ENCODE measurements around the gene ADCY3. TPM values are rescaled to one million over a fixed set of nuclear protein-coding genes. Genes with fewer than 3 reads are reported as not detected.

ADCY3 gene
- total RNA-seq, 2 experiments from 2014 or later, result 28.1 to 31.4 TPM

DNA sequence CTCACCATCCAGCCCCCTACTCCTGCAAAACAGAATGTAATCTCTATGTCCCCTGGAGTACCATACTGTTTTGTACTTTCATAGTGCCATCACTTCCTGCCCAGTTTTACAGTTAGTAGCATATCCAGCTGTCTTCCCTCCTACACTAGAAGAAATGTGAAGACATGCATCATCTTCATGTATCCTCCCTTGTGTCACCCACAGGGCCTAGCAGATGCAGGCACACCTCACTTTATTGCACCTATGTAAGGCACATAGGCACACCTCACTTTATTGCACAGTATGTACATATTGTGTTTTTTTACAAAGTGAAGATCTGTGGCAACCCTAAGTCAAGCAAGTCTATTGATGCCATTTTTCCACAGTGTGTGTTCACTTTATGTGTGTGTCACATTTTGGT is 39.7 kb upstream of the ADCY3 start:
- Mint-ChIP-seq H3K27me3 (no peaks in the 10 kb centered on the region), H3K9me3 (peaks cover 5% of the 10 kb centered on the region), H3K27ac (no peak overlapping the region), H3K36me3 (ENCODE audit: low read depth) (peaks cover 97% of the 10 kb centered on the region), H3K4me3 (no peak overlapping the region), H3K4me1 (ENCODE audit: low read depth) (peaks cover 25% of the 10 kb centered on the region)
- TF ChIP-seq, protein P1, sequence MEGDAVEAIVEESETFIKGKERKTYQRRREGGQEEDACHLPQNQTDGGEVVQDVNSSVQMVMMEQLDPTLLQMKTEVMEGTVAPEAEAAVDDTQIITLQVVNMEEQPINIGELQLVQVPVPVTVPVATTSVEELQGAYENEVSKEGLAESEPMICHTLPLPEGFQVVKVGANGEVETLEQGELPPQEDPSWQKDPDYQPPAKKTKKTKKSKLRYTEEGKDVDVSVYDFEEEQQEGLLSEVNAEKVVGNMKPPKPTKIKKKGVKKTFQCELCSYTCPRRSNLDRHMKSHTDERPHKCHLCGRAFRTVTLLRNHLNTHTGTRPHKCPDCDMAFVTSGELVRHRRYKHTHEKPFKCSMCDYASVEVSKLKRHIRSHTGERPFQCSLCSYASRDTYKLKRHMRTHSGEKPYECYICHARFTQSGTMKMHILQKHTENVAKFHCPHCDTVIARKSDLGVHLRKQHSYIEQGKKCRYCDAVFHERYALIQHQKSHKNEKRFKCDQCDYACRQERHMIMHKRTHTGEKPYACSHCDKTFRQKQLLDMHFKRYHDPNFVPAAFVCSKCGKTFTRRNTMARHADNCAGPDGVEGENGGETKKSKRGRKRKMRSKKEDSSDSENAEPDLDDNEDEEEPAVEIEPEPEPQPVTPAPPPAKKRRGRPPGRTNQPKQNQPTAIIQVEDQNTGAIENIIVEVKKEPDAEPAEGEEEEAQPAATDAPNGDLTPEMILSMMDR (IDR thresholded peaks at IDR 0.05), result no peak
- DNase-seq, result no peak
- Histone ChIP-seq H3K4me3 (ENCODE audit: low read length) (no peak overlapping the region), H3K27me3 (ENCODE audit: control insufficient read depth in 1 of 2, insufficient read depth in 2 of 2, low read length in 2 of 2) (no peaks in the 10 kb centered on the region), H3K27ac (ENCODE audit: low read depth in 1 of 2, low read length in 2 of 2) (no peak overlapping the region), H3K9me3 (ENCODE audit: control insufficient read depth in 1 of 2, insufficient read depth in 1 of 2, low read length in 2 of 2) (peaks cover under 1 to 13% of the 10 kb centered on the region in 2 experiments), H3K36me3 (ENCODE audit: insufficient read depth, low read length) (peaks cover 84% of the 10 kb centered on the region), H3K4me1 (ENCODE audit: insufficient read depth, low read length) (no peaks in the 10 kb centered on the region)
- POLR2A ChIA-PET, result no interaction called here
- no peak for ATAC-seq (ENCODE audit: poor library complexity)
- intact Hi-C loops (cut with DNase I, micrococcal nuclease), result no loop called here
- CTCF ChIA-PET, result no interaction called here

DNA sequence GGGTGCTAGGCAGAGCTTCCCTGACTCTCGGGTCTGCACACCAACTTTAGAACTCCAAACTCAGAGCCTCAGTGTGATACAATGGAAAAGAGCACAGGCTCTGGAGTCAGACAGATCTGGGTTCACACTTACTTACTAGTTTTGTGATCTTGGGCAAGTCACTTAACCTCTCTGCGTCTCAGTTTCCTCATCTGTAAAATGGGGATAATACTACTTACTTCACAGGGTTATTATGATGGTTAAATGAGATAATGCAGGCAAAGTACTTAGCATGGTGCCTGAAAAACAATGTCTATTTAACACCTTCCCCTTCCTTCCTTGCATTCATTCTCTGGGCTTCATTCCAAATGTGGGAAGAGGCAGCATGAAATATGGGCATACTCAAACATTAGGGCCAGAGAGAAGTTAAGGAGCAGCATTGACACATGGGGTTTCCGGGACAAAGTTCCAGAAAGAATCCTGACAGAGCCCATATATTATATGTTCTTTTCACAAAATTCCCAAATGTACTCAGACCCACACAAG is 38.4 kb upstream of the ADCY3 start:
- H3K36me3 Mint-ChIP-seq (ENCODE audit: low read depth), result peaks cover 98% of the 10 kb centered on the region

DNA sequence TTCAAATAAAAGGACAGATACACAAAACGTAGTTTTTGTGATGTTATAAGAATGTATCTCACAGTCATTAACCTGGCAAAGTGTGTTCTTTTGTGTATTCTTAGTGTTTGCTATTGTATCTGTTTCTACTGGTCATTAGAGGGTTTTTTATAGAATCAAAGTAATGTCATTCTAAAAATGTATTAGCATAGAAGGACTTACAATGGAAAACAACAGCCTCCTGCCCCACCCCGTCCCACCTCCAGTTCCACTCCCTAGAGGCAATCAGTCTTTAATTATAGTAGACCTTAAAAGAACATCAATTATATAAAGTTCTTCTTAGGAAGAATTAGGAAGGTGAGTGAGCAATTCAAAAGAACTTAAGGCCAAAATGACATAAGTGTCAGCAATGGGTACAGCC is 37.9 kb upstream of the ADCY3 start:
- Mint-ChIP-seq H3K36me3 (ENCODE audit: low read depth) (peaks cover 98% of the 10 kb centered on the region), H3K9me3 (peaks cover 5% of the 10 kb centered on the region), H3K27ac (no peak overlapping the region), H3K4me3 (no peak overlapping the region), H3K27me3 (no peaks in the 10 kb centered on the region), H3K4me1 (ENCODE audit: low read depth) (peaks cover 17% of the 10 kb centered on the region)
- DNase-seq (no peak), ATAC-seq (ENCODE audit: poor library complexity) (no peak)
- Histone ChIP-seq H3K27ac (ENCODE audit: low read depth in 1 of 2, low read length in 2 of 2) (no peak overlapping the region), H3K4me1 (ENCODE audit: insufficient read depth, low read length) (no peaks in the 10 kb centered on the region), H3K27me3 (ENCODE audit: control insufficient read depth in 1 of 2, insufficient read depth in 2 of 2, low read length in 2 of 2) (no peaks in the 10 kb centered on the region), H3K4me3 (ENCODE audit: low read length) (no peak overlapping the region), H3K36me3 (ENCODE audit: insufficient read depth, low read length) (peaks cover 81% of the 10 kb centered on the region), H3K9me3 (ENCODE audit: control insufficient read depth in 1 of 2, insufficient read depth in 1 of 2, low read length in 2 of 2) (peaks cover 4 to 13% of the 10 kb centered on the region in 2 experiments)
- TF ChIP-seq, protein P1 (IDR thresholded peaks at IDR 0.05), result no peak
- ChIA-PET CTCF (no interaction called here), POLR2A (no interaction called here)
- intact Hi-C loops (cut with DNase I, micrococcal nuclease), result no loop called here

More for the DNA sequence above, 38.4 kb upstream of the ADCY3 start:
- no peaks in the 10 kb centered on the region for H3K4me1 ChIP-seq (ENCODE audit: insufficient read depth, low read length)
- TF ChIP-seq, protein P1 (IDR thresholded peaks at IDR 0.05), result no peak
- ATAC-seq (ENCODE audit: poor library complexity) (no peak), DNase-seq (no peak)
- Mint-ChIP-seq H3K27ac (no peak overlapping the region), H3K4me3 (no peak overlapping the region), H3K4me1 (ENCODE audit: low read depth) (peaks cover 18% of the 10 kb centered on the region), H3K27me3 (no peaks in the 10 kb centered on the region), H3K9me3 (peaks cover 5% of the 10 kb centered on the region)
- no peak overlapping the region for H3K4me3 ChIP-seq (ENCODE audit: low read length)
- H3K27me3 ChIP-seq (ENCODE audit: control insufficient read depth in 1 of 2, insufficient read depth in 2 of 2, low read length in 2 of 2), result no peaks in the 10 kb centered on the region
- intact Hi-C loops (cut with DNase I, micrococcal nuclease), result no loop called here
- POLR2A ChIA-PET, result no interaction called here
- peaks cover 4 to 13% of the 10 kb centered on the region in 2 experiments for H3K9me3 ChIP-seq (ENCODE audit: control insufficient read depth in 1 of 2, insufficient read depth in 1 of 2, low read length in 2 of 2)
- H3K36me3 ChIP-seq (ENCODE audit: insufficient read depth, low read length), result peaks cover 84% of the 10 kb centered on the region
- H3K27ac ChIP-seq (ENCODE audit: low read depth in 1 of 2, low read length in 2 of 2), result no peak overlapping the region
- CTCF ChIA-PET, result no interaction called here
